GM21447 (cell line): Measurements from ENCODE around the gene GNA14.
"Not testable (repeated sequence)": the region's sequence is repeated elsewhere in the genome, so short reads cannot be mapped to it uniquely, and the experiment has no call there.

ENCODE experiments used
- ATAC-seq: cut with Tn5 transposase; IDR thresholded peaks from one replicate; pipeline ENCODE4 v1.9.1; 2021; ENCODE audit not compliant: unreplicated experiment

Gene GNA14

DNA sequence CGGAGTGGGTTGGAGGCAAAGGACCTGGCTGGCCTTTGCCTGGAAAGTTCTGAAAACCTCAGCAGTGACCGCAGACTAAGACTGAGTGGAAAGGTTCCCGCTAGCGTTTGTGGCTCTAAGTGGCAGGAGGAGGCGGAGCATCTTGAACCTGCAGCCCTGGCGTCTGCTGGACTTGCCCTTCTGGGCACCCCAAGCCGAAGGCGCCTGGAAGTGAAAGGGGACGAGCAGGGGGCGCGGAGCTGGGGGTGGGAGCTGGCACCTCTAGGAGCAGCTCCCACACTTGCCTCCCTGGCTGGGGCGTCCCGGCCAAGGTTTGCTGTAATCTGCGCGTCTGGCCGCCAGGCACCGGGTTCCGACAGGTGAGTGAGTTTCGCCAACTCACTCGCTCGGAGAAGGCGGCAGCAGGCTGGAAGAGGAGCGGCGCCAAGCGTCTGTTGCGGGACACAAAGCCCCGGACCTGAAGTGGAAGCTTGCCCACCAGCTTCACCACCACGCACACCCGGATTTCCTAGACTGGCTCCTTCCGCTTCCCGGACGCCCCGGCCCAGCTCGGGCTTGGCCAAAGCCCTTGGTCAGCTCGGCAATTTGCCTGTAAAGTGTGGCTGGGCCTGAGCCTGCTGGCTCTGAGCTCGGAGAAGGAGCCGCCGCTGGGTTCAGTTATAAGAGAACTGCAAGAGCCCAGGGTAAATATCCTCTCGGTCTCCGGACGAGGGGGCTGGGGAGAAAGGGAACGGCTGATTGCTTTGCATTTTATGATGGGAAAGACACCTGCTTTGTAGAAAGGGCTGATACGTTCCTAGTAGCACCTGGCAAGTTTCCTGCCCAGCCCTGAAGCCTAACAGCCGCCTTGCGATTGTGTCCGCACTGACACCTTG is at the start of gene GNA14:
TSS of gene GNA14 (minus strand) at position 89 of the 875 bp plus-strand sequence. CDS start 529 bp downstream, outside the sequence.
- ATAC-seq = no peak

DNA sequence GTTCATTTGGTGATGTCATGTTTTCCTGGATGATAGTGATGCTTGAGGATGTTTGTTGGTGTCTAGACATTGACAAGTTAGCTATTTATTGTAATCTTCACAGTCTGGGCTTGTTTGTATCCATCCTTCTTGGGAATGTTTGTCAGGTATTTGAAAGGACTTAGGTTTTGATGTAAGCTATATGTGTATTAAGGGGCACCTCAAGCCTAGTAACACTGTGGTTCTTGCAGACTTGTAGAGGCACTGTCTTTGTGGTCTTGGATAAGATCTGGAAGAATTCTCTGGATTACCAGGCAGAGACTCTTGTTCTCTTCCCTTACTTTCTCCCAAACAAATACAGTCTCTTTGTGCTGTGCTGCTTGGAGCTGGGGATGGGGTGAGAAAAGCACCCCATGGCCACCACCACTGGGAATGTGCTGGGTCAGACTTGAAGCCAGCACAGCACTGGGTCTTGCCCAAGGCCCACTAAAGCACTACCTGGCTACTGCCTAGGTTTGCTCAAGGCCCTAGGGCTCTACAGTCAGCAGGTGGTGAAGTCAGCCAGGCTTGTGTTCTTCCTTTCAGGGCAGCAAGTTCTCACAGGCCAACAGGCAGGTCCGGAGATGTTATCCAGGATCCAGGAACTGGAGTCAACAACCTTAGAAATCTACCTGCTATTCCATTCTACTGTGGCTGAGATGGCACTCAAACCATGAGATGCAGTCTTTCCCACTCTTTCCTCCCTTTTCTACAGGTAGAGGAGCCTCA is 49.3 kb upstream of the GNA14 start:
- ATAC-seq = no peak

- not testable (repeated sequence) for ATAC-seq
Measured at GRCh38 chr9:77690723-77691122, 42.6 kb upstream of the GNA14 start.

DNA sequence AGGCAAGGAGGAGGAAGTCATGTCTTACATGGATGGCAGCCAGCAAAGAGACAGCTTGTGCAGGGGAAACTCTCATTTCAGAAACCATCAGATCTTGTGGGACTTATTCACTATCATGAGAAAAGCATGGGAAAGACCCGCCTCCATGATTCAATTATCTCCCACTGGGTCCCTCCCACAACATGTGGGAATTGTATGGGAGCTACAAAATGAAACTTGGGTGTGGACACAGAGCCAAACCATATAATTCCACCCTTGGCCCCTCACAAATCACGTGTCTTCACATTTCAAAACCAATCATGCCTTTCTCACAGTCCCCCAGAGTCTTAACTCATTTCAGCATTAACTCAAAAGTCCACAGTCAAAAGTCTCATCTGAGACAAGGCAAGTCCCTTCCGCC is 42.0 kb upstream of the GNA14 start:
- ATAC-seq = not testable (repeated sequence)

- not testable (repeated sequence) for ATAC-seq
Measured at GRCh38 chr9:77687737-77688136, 39.6 kb upstream of the GNA14 start.

DNA sequence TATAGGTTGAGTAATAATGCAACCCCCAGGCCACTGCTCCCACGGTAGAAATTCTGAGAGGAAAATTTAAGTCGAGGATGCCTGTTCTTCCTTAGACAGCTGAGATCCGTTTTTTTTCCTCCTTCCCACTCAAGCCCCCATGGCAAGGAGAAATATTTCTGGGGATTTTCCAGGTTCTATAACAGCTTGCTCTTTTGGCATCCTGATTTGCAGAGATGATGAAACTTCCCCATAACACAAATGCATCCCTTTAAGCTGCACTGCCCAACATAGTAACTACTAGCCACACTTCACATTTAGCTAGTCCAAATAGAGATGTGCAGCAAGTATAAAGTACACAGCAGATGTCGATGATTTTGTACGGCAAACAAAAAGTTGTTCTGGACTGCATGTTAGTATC is 32.5 kb upstream of the GNA14 start:
- ATAC-seq = no peak

DNA sequence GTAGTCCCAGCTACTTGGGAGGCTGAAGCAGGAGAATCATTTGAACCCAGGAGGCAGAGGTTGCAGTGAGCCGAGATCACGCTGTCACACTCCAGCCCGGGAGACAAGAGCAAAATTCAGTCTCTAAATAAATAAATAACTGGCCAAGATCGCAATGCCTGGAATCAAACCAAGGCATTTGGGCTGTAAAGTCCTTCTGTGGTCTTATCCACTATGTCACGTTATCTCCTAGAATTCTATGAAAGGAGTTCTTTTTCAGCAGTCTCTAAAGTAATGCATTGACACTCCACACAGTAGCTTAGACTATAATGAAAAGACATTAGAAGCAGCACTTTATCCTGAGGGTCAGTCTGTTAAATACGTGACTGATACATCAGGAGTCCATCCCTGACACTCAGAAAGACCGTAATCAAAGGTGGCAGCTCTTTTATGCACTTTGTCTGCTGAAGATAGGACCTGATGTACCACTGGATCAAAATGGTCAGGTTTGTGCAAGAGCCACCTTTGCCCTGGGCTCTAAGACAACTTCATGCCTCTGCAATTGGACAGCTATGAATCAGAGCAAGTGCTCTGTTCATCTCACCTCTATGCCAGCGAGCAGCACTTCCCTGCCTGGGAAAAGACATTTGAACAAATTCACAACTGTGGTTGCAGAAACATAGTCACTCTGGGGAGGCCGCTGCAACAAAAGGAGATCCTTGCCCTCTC is 31.7 kb upstream of the GNA14 start:
- ATAC-seq = no peak

DNA sequence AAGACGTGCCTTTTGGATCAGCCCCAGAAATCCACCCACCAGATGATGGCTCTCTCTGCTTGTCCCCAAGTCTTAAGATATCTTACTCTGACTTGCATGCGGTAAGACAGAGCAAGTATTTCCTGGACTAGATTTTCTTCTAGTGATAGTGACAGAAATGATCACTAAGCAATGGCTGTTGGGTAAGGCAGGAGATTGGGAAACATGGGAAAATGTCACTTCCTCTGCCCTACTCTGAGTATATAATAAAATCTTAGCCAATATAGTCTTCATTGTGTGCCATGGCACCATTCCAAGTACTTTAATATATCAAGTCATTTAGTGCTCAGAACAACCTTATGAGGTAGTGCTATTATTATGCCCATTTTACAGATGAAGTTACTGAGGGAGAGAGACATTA is 31.0 kb upstream of the GNA14 start:
- ATAC-seq = no peak

- no peak for ATAC-seq
Measured at GRCh38 chr9:77677957-77678535, 29.9 kb upstream of the GNA14 start.

GRCh38 chr9:77677397-77677796 is 29.3 kb upstream of the GNA14 start:
- no peak for ATAC-seq

DNA sequence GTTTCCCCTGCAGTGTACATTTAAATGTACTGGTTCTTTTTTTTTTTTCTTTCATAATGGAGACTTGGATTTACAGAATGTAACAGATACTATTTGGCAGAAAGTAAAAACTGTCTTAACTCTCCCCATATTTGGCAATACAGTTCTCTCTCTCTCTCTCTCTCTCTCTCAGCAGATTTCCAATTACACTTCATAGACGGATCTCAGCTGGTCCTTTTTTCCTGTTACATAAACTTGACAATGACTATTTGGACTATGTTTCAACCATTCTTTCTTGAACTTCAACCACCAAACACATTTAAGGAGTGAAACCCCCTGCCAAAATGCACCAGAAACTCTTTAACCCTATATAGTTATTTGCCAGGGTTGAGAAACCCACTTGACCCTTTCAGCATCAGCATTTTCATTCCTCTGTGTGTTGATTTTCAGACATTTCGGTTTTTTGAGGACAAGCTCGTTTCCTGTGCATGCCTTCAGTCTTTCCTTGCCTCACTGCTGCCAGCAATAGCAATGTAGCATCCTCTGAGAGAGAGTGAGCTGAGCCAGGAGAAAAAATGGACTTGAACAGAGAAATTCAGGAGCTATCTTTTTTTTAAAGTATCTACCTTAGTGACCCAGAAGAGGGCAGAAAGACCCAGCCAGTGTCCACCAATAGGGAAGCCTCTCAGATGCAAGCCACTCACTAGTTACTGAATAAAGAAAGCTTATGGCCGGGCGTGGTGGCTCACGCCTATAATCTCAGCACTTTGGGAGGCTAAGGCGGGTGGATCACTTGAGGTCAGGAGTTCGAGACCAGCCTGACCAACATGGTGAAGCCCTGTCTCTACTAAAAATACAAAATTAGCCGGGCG is 26.0 kb upstream of the GNA14 start:
- ATAC-seq = no peak

GRCh38 chr9:77672183-77672582 is 24.1 kb upstream of the GNA14 start:
- ATAC-seq = no peak

DNA sequence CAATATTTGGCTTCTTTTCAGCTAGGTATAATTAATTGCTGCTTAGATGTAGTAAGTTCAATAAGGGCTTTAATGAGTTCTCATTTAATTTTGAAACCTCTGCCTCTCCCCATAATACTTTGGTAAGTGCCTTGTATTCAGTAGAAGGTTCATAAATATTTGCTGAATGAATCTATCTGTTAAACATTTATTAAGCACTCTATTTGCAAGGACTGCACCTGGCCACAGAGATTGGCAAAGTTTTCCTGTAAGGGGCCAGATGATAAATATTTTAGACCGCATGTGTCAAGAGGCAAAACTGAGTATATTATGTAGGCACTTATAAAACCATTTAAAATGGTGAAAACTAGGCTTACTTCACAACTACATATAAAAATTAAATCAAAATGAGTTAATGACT is 19.0 kb upstream of the GNA14 start:
- ATAC-seq = no peak

DNA sequence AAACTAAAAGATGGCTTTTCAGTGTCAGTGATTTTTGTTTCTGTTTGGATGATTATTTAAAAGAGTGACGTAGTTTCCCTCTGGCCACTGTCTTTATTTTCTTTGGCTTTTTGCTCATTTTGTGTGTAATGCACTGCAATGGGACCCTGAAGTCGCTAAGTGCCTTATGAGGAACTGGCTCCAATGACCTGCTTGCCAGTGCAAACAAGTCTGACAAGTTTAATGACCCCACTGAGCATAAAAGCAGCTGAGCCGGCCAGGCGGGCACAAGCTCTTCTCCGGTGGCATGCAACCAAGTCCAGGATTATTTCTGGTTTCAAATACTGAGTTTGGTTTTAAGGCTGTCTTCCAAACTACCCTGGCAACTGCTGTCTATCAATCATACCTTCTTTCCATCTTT is 15.6 kb upstream of the GNA14 start:
- no peak for ATAC-seq

DNA sequence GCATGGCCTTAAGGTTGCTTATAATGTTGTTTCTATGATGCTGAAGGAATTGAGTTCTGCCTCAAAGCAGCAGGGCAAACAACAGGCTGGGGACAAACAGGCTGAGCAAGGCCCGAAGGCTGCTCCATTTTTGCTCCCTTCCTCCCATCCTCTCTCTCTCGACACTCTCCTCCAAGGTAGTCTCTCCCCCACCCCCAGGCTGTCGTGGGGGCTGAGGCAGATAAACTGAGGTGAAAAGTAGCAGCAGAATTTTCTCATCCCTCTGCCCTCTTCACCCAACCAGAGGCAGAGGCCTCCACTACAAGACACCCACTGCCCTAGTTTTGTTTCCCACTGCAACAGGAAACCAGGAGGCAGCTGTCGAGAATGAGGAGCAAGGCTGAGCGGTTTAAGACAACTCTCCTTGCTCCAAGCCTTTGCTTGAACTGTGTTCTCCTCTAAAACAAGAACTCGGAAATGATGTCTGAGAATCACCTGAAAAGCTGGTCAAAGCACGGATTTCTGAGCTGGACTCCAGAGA is 13.5 kb upstream of the GNA14 start:
- ATAC-seq = no peak

- ATAC-seq = no peak
Measured at GRCh38 chr9:77659926-77660325, 11.8 kb upstream of the GNA14 start.

GRCh38 chr9:77651203-77651602 is 3.1 kb upstream of the GNA14 start:
- no peak for ATAC-seq

DNA sequence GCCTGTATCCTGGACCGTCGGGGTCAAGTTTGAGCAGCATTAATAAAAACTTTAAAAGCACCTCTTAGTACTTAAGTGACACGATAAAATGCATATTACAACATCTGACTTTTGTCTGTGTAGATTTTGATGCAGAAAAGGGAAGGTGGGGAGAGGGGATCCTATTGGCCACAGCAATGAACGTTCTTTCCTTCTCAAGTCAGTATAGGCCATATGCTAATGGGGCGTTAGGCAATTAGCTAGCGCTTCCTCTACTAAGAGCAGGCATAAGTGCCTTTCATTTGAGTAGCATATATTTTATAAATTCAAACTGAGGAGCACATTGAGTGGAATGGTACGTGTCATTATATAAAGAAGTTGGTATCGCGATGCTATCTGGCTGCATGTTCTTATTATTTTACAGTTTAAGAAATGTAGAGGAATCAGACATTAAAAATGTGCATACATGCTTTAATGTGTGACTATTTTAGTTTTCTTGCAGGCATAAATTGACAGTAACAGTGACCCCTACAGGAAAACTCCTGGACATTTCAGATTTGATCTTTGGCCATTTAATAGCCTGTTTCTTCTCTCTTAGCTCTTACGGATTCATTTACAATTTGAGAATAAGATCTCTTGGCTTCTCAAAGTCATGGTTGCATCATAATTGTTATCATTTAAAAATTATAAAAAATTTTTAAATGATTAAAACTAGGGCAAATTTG is 1.1 kb upstream of the GNA14 start:
- no peak for ATAC-seq
